ENCODE measurements around the gene NMT2. TPM values are rescaled to one million over a fixed set of nuclear protein-coding genes. Genes with fewer than 3 reads are reported as not detected.

The NMT2 gene
- polyA plus RNA-seq, 1 donor from 2014 or later = 24.6 TPM

DNA sequence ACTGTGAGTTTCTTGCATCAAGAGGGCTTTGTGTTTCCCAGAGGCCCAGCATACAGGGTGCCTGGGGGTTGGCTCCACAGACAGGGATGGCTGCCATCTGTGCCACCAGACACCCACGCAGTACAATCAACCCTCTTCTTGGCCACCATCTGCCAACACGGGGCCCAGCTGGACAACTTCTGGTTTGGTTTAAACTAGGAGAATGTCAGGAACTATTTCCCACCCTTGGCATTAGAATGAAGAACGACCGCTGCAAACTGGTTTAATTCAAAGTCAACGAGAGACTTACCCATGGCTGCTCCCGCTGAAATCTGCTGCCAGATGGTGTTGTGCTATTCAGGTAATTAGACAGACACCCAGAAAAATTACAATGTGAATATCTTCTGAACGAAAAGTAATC lies 27.8 kb downstream of the NMT2 start:
- TF ChIP-seq, protein P1, sequence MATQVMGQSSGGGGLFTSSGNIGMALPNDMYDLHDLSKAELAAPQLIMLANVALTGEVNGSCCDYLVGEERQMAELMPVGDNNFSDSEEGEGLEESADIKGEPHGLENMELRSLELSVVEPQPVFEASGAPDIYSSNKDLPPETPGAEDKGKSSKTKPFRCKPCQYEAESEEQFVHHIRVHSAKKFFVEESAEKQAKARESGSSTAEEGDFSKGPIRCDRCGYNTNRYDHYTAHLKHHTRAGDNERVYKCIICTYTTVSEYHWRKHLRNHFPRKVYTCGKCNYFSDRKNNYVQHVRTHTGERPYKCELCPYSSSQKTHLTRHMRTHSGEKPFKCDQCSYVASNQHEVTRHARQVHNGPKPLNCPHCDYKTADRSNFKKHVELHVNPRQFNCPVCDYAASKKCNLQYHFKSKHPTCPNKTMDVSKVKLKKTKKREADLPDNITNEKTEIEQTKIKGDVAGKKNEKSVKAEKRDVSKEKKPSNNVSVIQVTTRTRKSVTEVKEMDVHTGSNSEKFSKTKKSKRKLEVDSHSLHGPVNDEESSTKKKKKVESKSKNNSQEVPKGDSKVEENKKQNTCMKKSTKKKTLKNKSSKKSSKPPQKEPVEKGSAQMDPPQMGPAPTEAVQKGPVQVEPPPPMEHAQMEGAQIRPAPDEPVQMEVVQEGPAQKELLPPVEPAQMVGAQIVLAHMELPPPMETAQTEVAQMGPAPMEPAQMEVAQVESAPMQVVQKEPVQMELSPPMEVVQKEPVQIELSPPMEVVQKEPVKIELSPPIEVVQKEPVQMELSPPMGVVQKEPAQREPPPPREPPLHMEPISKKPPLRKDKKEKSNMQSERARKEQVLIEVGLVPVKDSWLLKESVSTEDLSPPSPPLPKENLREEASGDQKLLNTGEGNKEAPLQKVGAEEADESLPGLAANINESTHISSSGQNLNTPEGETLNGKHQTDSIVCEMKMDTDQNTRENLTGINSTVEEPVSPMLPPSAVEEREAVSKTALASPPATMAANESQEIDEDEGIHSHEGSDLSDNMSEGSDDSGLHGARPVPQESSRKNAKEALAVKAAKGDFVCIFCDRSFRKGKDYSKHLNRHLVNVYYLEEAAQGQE (IDR thresholded peaks at IDR 0.05; ENCODE audit: borderline replicate concordance) = no peak
- TF ChIP-seq RAD21 (conservative IDR thresholded peaks at IDR 0.05) = no peak
- TF ChIP-seq POLR2AphosphoS5 (IDR thresholded peaks at IDR 0.05) = no peak
- no peak for TF ChIP-seq TAF1 (IDR thresholded peaks at IDR 0.05; ENCODE audit: low read depth)
- no peak for TF ChIP-seq MXI1 (conservative IDR thresholded peaks at IDR 0.05; ENCODE audit: poor library complexity, severe bottlenecking)
- no peak for TF ChIP-seq SMC3 (conservative IDR thresholded peaks at IDR 0.05; ENCODE audit: poor library complexity)
- no peak for TF ChIP-seq EZH2 (IDR thresholded peaks at IDR 0.05; ENCODE audit: borderline replicate concordance, insufficient read depth, low read length, poor library complexity, severe bottlenecking)
- no peak for TF ChIP-seq EP300 (conservative IDR thresholded peaks at IDR 0.05; ENCODE audit: poor library complexity, severe bottlenecking)
- no peak for TF ChIP-seq CTCF (IDR thresholded peaks at IDR 0.05; ENCODE audit: poor library complexity, severe bottlenecking)
- H3K36me3 ChIP-seq (ENCODE audit: insufficient read depth, low read length) = no peaks in the 10 kb centered on the region
- H4K20me1 ChIP-seq (ENCODE audit: insufficient read depth) = no peaks in the 10 kb centered on the region
- H3K27ac ChIP-seq (ENCODE audit: low read length) = no peak overlapping the region
- no peaks in the 10 kb centered on the region for H3K9me2 ChIP-seq (ENCODE audit: insufficient read depth, low read length)
- no peak overlapping the region for H3K9ac ChIP-seq (ENCODE audit: low read length)
- H3K79me2 ChIP-seq (replicated peaks; ENCODE audit: insufficient read depth, low read length) = no peaks in the 10 kb centered on the region
- H3K27me3 ChIP-seq (ENCODE audit: insufficient read depth, low read depth, low read length) = no peaks in the 10 kb centered on the region
- H3K4me3 ChIP-seq (ENCODE audit: low read length) = no peak overlapping the region
- no peaks in the 10 kb centered on the region for H3K9me3 ChIP-seq (ENCODE audit: low read length)
- H3F3A ChIP-seq (ENCODE audit: insufficient read depth, low read length, poor library complexity, severe bottlenecking) = no peaks in the 10 kb centered on the region
- no peak overlapping the region for H3K4me2 ChIP-seq (ENCODE audit: low read length)
- no peak overlapping the region for H2AFZ ChIP-seq (ENCODE audit: low read depth, low read length)

DNA sequence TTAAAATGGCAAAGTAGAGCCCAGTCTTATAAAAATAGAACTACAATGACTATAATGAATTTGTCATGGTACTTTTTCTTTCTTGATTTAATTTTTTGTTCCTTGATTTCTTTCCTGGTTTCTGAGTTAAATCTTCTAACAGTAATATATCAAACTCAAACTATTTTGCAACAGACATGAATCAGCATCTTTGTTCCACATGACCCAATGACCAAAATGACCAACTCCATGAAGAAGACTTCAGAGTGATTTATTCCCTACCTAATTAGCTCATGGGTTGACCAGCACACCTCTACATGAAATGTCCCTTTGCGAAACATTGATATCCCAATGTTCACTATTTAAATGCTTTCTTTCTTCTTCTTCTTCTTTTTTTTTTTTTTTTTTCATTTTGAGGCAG lies 30.9 kb downstream of the NMT2 start:
- no peaks in the 10 kb centered on the region for H3K9me2 ChIP-seq (ENCODE audit: insufficient read depth, low read length)
- no peaks in the 10 kb centered on the region for H3K36me3 ChIP-seq (ENCODE audit: insufficient read depth, low read length)
- H3K9me3 ChIP-seq (ENCODE audit: low read length) = no peaks in the 10 kb centered on the region
- no peaks in the 10 kb centered on the region for H4K20me1 ChIP-seq (ENCODE audit: insufficient read depth)
- no peaks in the 10 kb centered on the region for H3F3A ChIP-seq (ENCODE audit: insufficient read depth, low read length, poor library complexity, severe bottlenecking)
- H3K79me2 ChIP-seq (replicated peaks; ENCODE audit: insufficient read depth, low read length) = no peaks in the 10 kb centered on the region
- no peak overlapping the region for H3K4me2 ChIP-seq (ENCODE audit: low read length)
- no peak overlapping the region for H2AFZ ChIP-seq (ENCODE audit: low read depth, low read length)
- no peak overlapping the region for H3K9ac ChIP-seq (ENCODE audit: low read length)
- H3K27me3 ChIP-seq (ENCODE audit: insufficient read depth, low read depth, low read length) = no peaks in the 10 kb centered on the region
- no peak for TF ChIP-seq MXI1 (conservative IDR thresholded peaks at IDR 0.05; ENCODE audit: poor library complexity, severe bottlenecking)
- no peak for TF ChIP-seq EZH2 (IDR thresholded peaks at IDR 0.05; ENCODE audit: borderline replicate concordance, insufficient read depth, low read length, poor library complexity, severe bottlenecking)
- TF ChIP-seq SMC3 (conservative IDR thresholded peaks at IDR 0.05; ENCODE audit: poor library complexity) = no peak
- no peak for TF ChIP-seq EP300 (conservative IDR thresholded peaks at IDR 0.05; ENCODE audit: poor library complexity, severe bottlenecking)
- no peak overlapping the region for H3K27ac ChIP-seq (ENCODE audit: low read length)
- H3K4me3 ChIP-seq (ENCODE audit: low read length) = no peak overlapping the region

DNA sequence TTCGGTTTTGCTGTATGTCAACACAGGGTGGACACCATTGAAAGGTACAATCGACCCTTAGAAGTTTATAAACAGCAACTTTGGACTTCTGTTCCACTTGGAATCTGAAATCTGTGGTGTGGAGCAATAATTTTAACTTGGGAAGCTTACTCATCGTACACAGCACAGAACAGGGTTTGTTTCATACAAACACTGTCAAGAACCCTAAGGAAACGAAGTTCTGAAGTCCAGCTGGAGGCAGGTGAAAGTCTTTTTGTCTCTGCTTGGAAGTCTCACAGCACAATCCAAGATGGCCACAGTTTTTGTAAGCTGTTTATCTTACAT lies 31.5 kb downstream of the NMT2 start:
- Histone ChIP-seq H3F3A (ENCODE audit: insufficient read depth, low read length, poor library complexity, severe bottlenecking) (no peaks in the 10 kb centered on the region), H4K20me1 (ENCODE audit: insufficient read depth) (no peaks in the 10 kb centered on the region), H3K27ac (ENCODE audit: low read length) (no peak overlapping the region), H3K9me2 (ENCODE audit: insufficient read depth, low read length) (no peaks in the 10 kb centered on the region), H3K27me3 (ENCODE audit: insufficient read depth, low read depth, low read length) (no peaks in the 10 kb centered on the region), H3K4me3 (ENCODE audit: low read length) (no peak overlapping the region), H3K9ac (ENCODE audit: low read length) (no peak overlapping the region), H3K36me3 (ENCODE audit: insufficient read depth, low read length) (no peaks in the 10 kb centered on the region), H2AFZ (ENCODE audit: low read depth, low read length) (no peak overlapping the region), H3K9me3 (ENCODE audit: low read length) (no peaks in the 10 kb centered on the region), H3K79me2 (replicated peaks; ENCODE audit: insufficient read depth, low read length) (no peaks in the 10 kb centered on the region), H3K4me2 (ENCODE audit: low read length) (no peak overlapping the region)
- TF ChIP-seq, protein P1 (IDR thresholded peaks at IDR 0.05; ENCODE audit: borderline replicate concordance) = no peak
